Choroid plexus epithelial cell (primary cell): ENCODE results near the gene SNUPN.

Experiments used
- DNase-seq: peaks from one replicate; pipeline ENCODE4 v3.0.0-alpha.2; 2010; ENCODE audit warnings: low read depth
- H3K4me3 ChIP-seq: 2 replicates; pipeline ENCODE4 v1.5.1; 2011; ENCODE audit warnings: low read depth, mild to moderate bottlenecking, control low read depth, low read length, moderate library complexity
- CTCF ChIP-seq: conservative IDR thresholded peaks from 2 replicates; pipeline ENCODE4 v1.5.1; 2011; ENCODE audit warnings: low read depth, mild to moderate bottlenecking, control low read depth, inconsistent platforms, low read length, moderate library complexity

Gene SNUPN

GRCh38 chr15:75659928-75660645, 34.6 kb upstream of the SNUPN start:
- no peak for TF ChIP-seq CTCF
- DNase-seq = no peak
- H3K4me3 ChIP-seq = no peak overlapping the region

GRCh38 chr15:75659141-75659771, 33.7 kb upstream of the SNUPN start:
- no peak overlapping the region for H3K4me3 ChIP-seq
- DNase-seq = no peak
- no peak for TF ChIP-seq CTCF

- H3K4me3 ChIP-seq = no peak overlapping the region
- TF ChIP-seq CTCF = no peak
- no peak for DNase-seq
Observed at GRCh38 chr15:75656813-75657212, 31.3 kb upstream of the SNUPN start.

- H3K4me3 ChIP-seq = no peak overlapping the region
- TF ChIP-seq CTCF = no peak
- no peak for DNase-seq
Observed at GRCh38 chr15:75656331-75656730, 30.8 kb upstream of the SNUPN start.

GRCh38 chr15:75655931-75656330, 30.4 kb upstream of the SNUPN start:
- TF ChIP-seq CTCF = no peak

GRCh38 chr15:75654201-75654907, 28.8 kb upstream of the SNUPN start:
- no peak overlapping the region for H3K4me3 ChIP-seq
- TF ChIP-seq CTCF = no peak
- no peak for DNase-seq

More at GRCh38 chr15:75655931-75656330, 30.4 kb upstream of the SNUPN start:
- H3K4me3 ChIP-seq = no peak overlapping the region
- DNase-seq = no peak
